Pulmonary artery endothelial cell (primary cell): ENCODE measurements around the gene PHLDA2. TPM values are rescaled to one million over a fixed set of nuclear protein-coding genes. Genes with fewer than 3 reads are reported as not detected.

Experiments used
- DNase-seq: peaks from one replicate; pipeline ENCODE4 v3.0.0-alpha.2; 2011; ENCODE audit warnings: low read depth, low spot score
- total RNA-seq: library from RNA; depleted of rRNA; stranded (reverse); fragments of >200 nt; gene quantifications from 2 replicates; pipeline ENCODE4 v1.2.3, GENCODE V29; 2014

PHLDA2 gene
- total RNA-seq, 1 donor from 2014 or later = 12.1 TPM

DNA sequence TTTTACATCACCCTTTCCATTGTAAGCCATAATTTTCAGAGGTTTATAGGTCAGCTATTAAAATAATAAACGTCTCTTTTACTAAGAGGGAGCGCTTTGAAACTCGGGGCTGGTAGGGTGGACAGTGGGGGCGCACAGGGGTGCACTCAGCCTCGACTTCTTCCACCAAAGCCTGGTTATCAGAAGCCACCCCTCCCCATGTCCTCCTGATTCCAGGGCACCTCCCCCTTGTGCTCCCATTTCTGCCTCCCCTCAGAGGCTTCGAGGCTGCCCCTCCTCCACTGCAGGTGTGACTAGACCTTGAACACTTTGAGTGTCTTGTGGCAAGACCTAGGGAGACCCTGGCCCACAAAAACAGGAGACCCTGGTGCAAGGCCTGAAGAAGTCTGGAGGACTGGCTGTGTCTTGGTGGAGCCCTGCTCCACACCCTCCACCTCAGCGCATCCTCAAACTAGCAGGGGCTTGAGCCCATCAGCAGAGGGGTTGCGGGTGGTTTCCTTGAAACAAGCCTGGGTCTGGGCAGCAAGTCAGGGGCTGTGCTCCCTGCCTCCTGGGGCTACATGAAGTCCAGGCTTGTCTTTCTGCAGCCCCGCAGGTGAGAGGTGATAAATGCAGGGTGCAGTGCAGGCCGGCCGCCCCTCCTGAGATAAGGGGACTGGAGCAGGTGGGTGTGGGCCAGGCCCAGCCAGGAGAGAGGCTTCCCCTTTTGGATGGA lies 46.7 kb downstream of the PHLDA2 start:
- no peak for DNase-seq

DNA sequence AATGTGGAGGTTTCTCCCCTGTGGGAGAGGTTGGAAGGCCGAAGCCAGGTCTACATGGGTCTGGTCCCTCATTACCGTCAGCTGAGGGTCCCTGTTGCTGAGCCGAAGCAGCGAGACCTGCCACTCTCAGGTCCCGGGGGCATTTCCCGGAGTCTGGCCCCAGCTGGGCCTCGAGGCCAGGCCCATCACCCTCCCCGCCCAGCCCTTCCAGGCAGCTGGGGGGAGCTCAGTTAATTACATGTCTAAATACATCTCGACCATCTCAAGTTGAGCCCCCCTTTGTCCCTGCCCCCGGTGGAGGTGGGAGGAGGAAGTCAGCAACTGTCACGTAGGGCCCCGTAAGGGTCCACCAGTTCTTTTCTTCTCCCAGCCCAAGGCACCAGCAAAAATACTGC lies 47.2 kb downstream of the PHLDA2 start:
- DNase-seq = no peak

DNA sequence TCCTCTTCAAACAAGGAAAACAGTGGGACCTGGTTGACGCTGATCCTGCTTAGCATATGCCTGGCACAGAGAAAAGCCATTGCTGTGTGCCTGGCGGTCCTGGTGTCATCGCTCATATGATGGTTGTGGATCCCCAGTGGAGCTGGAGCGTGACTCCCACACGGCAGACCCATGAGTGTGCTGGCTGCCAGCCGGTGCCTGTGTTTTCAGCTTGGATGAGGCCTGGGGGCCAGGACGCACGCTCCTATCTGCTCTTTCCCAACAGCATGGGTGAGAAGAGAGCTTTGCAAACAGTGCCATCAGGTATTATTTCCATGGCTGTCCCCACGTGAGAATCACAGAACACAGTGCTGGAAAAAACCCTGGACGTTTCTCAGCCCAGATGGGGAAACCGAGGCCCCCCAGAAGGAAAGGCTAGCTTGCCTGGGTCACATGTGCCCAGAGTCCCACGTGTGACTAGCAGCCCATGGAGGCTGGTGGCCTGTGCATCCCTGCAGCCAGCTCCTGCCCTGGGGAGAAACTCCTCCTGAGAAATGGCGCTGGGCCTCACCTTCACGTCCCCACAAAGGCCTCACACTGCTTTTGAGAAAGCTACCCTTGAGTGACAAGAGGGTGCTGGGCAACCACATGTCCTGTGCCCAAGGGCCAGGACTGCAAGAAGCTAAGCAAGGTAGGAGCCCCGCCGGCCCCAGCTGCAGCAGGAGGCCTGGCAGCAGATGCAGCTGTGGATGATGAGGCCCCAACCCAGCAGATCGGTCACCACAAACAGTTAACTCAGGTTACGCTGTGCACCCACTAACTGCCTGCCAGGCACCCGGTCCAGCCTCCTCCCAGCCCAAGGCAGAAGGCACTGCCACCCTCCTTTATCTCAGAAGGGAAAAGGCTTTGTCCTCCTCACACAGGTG lies 47.9 kb downstream of the PHLDA2 start:
- no peak for DNase-seq

DNA sequence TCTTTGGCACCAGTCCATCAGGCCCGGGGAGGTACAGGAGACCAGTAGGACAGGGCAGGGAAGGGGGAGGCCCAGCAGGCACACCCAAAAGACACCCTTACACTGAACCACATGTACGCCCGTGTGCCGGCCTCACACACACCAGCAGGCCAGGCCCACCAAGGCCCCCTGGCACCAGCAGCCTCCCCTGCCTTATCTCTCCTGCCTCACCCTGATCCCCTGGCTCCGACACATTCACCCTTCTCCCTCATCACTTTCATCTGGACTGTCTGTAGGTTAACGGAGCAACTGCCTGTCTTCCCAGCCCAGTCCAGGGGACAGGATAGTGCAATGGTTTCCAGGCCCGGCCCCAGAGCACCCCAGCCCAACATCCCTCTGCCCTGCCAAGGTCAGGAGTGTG lies 48.6 kb downstream of the PHLDA2 start:
- DNase-seq = no peak

DNA sequence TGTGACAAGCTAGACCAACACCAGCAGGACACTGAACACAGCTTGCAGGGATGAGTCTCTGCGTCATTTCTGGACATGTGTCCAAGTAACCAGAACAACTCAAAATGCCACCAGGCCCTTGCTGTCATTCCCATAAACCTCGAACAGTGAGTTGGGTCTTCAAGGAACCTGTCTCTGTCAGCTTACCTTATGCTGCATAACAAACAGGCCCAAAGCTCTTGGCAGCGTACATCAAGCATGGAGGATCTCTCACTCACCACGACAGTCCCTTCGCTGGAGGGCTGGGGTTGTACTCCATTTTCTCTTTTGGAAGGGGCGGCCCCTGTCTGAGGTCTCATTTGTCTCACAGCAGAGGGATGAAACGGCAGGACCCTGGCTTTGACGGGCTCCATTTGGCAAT lies 50.4 kb downstream of the PHLDA2 start:
- no peak for DNase-seq

Other genes with a start within 250 kb of the PHLDA2 start
- gene KCNQ1OT1, start 229.4 kb downstream of the PHLDA2 start, total RNA-seq = 0.53 and 1.1 TPM in 2 replicates
- gene CDKN1C, start 43.6 kb downstream of the PHLDA2 start, total RNA-seq = 3.5 and 4.2 TPM in 2 replicates
- gene NAP1L4, start 62.9 kb upstream of the PHLDA2 start, total RNA-seq = 162 and 188 TPM in 2 replicates
- gene CARS1, start 128.0 kb upstream of the PHLDA2 start, total RNA-seq = 49.8 and 67.5 TPM in 2 replicates
- 24.3 and 32.9 TPM in 2 replicates for gene OSBPL5, start 235.9 kb upstream of the PHLDA2 start, total RNA-seq